ENCODE results near the gene PTDSS2. TPM values are rescaled to one million over a fixed set of nuclear protein-coding genes. Genes with fewer than 3 reads are reported as not detected.

PTDSS2 gene
- polyA plus RNA-seq, 2 of the 4 experiments (the other 2 are of a cell fraction) = 23.4 to 38.9 TPM

DNA sequence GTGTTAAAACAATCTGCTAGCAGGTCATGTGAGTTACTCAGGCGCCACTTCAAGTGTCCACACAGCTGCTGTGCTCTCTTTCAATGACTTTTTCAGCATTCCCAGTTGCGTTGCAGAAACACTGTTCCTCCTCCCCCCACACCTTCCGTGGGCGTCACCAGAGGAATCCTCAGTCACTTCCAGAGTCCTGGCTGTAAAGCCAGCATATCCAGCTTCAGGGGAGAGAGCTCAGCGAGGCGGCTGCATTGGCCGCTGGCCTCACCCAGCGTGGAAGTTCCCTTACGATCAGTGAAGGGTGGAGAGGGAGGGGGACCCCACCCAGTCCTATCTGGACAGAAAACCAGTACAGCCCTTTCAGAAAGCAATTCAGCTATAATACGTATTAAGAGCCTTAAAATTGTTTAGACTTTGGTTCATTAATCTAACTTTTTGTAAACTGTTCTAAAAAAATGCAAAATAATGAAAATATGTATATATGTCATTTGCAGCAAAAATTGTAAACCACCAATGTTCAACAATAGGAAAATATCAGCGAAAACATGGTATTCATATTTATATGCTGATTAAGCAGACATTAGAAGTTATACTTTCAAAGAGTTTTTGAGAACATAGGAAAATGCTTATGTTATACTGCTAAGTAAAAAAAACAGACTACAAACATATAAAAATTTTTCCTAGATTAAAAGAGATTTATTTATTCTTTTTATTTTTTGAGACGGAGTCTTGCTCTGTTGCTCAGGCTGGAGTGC lies 5.5 kb upstream of the PTDSS2 start:
- TF ChIP-seq, protein P1, sequence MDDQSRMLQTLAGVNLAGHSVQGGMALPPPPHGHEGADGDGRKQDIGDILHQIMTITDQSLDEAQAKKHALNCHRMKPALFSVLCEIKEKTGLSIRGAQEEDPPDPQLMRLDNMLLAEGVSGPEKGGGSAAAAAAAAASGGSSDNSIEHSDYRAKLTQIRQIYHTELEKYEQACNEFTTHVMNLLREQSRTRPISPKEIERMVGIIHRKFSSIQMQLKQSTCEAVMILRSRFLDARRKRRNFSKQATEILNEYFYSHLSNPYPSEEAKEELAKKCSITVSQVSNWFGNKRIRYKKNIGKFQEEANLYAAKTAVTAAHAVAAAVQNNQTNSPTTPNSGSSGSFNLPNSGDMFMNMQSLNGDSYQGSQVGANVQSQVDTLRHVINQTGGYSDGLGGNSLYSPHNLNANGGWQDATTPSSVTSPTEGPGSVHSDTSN (IDR thresholded peaks at IDR 0.05) = no peak
- TF ChIP-seq GATA3 (IDR thresholded peaks at IDR 0.05; ENCODE audit: borderline replicate concordance) (no peak), MAFK (IDR thresholded peaks at IDR 0.05; ENCODE audit: partially characterized antibody) (peak; percentile 58), POLR2A (IDR thresholded peaks at IDR 0.05; ENCODE audit: low read length) (no peak)
- H3K4me1 ChIP-seq = peaks cover 13% of the 10 kb centered on the region
- FAIRE-seq = no peak
- no peak overlapping the region for H3K27ac ChIP-seq
- POLR2A ChIA-PET = no interaction called here
- no peak overlapping the region for H3K4me3 ChIP-seq
- H3K4me2 ChIP-seq = peak overlapping the region; percentile 3; the same call in 1 of the 3 replicates
- no peaks in the 10 kb centered on the region for H3K9me3 ChIP-seq
- ATAC-seq = no peak
- CTCF ChIA-PET = interaction anchor here (0.7 to 2.7 kb wide), 4 partner anchors 74 to 139 kb away, joined by 3 to 12 read pairs (median 5); no protein-coding TSS in a partner anchor
- WGBS (ENCODE audit: missing lambda C conversion rate) = 61% methylated on average over 12 of the region's 12 CpGs
- DNase-seq (ENCODE audit: low read depth in 1 of 2, low spot score in 1 of 2) = no peak

GRCh38 chr11:445765-446588 lies 4.1 kb upstream of the PTDSS2 start:
- Histone ChIP-seq H3K4me3 (no peak overlapping the region), H3K9me3 (no peaks in the 10 kb centered on the region), H3K4me1 (peaks cover 13% of the 10 kb centered on the region), H3K4me2 (no peak overlapping the region), H3K27ac (peak overlapping the region in 1 of 2 experiments; percentile 31; a peak in 1 of 6 replicates)
- ChIA-PET CTCF (interaction anchor here (1.0 to 2.9 kb wide), 4 partner anchors 10 to 145 kb away, joined by 3 to 16 read pairs (median 4); no protein-coding TSS in a partner anchor), POLR2A (no interaction called here)
- no peak for FAIRE-seq
- no peak for ATAC-seq
- no peak for DNase-seq (ENCODE audit: low read depth in 1 of 2, low spot score in 1 of 2)
- TF ChIP-seq RNF2 (IDR thresholded peaks at IDR 0.05; ENCODE audit: borderline replicate concordance, low read depth) = no peak
- TF ChIP-seq JUN (IDR thresholded peaks at IDR 0.05) = no peak
- TF ChIP-seq MAFK (IDR thresholded peaks at IDR 0.05; ENCODE audit: partially characterized antibody) = no peak
- TF ChIP-seq, protein P2, sequence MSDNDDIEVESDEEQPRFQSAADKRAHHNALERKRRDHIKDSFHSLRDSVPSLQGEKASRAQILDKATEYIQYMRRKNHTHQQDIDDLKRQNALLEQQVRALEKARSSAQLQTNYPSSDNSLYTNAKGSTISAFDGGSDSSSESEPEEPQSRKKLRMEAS (IDR thresholded peaks at IDR 0.05) = no peak
- no peak for TF ChIP-seq HOXB13 (CRISPR knock-in tag; IDR thresholded peaks at IDR 0.05; ENCODE audit: low read depth)
- no peak for TF ChIP-seq POLR2A (IDR thresholded peaks at IDR 0.05; ENCODE audit: low read length)
- TF ChIP-seq EHF (CRISPR knock-in tag; IDR thresholded peaks at IDR 0.05) = no peak
- TF ChIP-seq HOXB5 (CRISPR knock-in tag; IDR thresholded peaks at IDR 0.05) = no peak
- no peak for TF ChIP-seq BHLHE40 (IDR thresholded peaks at IDR 0.05; ENCODE audit: low read depth, low read length)
- no peak for TF ChIP-seq NFE2L2 (conservative IDR thresholded peaks at IDR 0.05; ENCODE audit: low read length)
- TF ChIP-seq, protein P3, sequence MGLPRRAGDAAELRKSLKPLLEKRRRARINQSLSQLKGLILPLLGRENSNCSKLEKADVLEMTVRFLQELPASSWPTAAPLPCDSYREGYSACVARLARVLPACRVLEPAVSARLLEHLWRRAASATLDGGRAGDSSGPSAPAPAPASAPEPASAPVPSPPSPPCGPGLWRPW (IDR thresholded peaks at IDR 0.05) = no peak
- WGBS (ENCODE audit: missing lambda C conversion rate) = 63% methylated on average over 14 of the region's 20 CpGs

GRCh38 chr11:446891-447290 lies 3.2 kb upstream of the PTDSS2 start:
- DNase-seq (ENCODE audit: low read depth in 1 of 2, low spot score in 1 of 2) (no peak), ATAC-seq (no peak)
- 78% methylated on average over 7 of the region's 7 CpGs for WGBS (ENCODE audit: missing lambda C conversion rate)

More at GRCh38 chr11:446891-447290, 3.2 kb upstream of the PTDSS2 start:
- TF ChIP-seq NFE2L2 (conservative IDR thresholded peaks at IDR 0.05; ENCODE audit: low read length) (no peak), HOXB5 (CRISPR knock-in tag; IDR thresholded peaks at IDR 0.05) (no peak), ZSCAN20 (CRISPR knock-in tag; IDR thresholded peaks at IDR 0.05) (no peak), RARB (CRISPR knock-in tag; IDR thresholded peaks at IDR 0.05) (no peak)
- TF ChIP-seq, protein P4, sequence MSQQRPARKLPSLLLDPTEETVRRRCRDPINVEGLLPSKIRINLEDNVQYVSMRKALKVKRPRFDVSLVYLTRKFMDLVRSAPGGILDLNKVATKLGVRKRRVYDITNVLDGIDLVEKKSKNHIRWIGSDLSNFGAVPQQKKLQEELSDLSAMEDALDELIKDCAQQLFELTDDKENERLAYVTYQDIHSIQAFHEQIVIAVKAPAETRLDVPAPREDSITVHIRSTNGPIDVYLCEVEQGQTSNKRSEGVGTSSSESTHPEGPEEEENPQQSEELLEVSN (IDR thresholded peaks at IDR 0.05; ENCODE audit: borderline replicate concordance, low read depth) = no peak
- H3K9me3 ChIP-seq = no peaks in the 10 kb centered on the region
- H3K4me2 ChIP-seq = no peak overlapping the region
- H3K4me3 ChIP-seq = no peak overlapping the region
- FAIRE-seq = no peak
- peaks cover 18% of the 10 kb centered on the region for H3K4me1 ChIP-seq
- ChIA-PET CTCF (interaction anchor here (0.9 to 8.4 kb wide), 7 partner anchors 11 to 146 kb away, joined by 3 to 112 read pairs (median 10); no protein-coding TSS in a partner anchor), POLR2A (interaction anchor here (2.1 to 2.4 kb wide), 2 partner anchors 41 to 239 kb away, joined by 10 to 30 read pairs; partner anchors contain the start of genes BET1L and RIC8A)
- no peak overlapping the region for H3K27ac ChIP-seq
